Astrocyte of the cerebellum (primary cell): ENCODE data around the gene ST3GAL2.

Experiments used
- DNase-seq: peaks from one replicate; pipeline ENCODE4 v3.0.0-alpha.2; 2011; ENCODE audit warnings: low read depth
- H3K4me3 ChIP-seq: 2 replicates; pipeline ENCODE4 v1.5.1; 2011; ENCODE audit warnings: mild to moderate bottlenecking, low read depth, low read length, moderate library complexity
- CTCF ChIP-seq: IDR thresholded peaks from 2 replicates; pipeline ENCODE4 v1.5.1; 2012; ENCODE audit warnings: low read length, low read depth, moderate library complexity, mild to moderate bottlenecking; ENCODE audit errors: missing control alignments
- in situ Hi-C: cut with HindIII; loops from 2 replicates; pipeline ENCODE4 v1.10.0; 2017; ENCODE audit warnings: low sequenced_read_pairs

Gene ST3GAL2

GRCh38 chr16:70331588-70332358 lies 107.1 kb downstream of the ST3GAL2 start:
- DNase-seq: no peak
- in situ Hi-C loops: no loop called here

GRCh38 chr16:70331091-70331490 lies 107.8 kb downstream of the ST3GAL2 start:
- no peak for TF ChIP-seq CTCF
- in situ Hi-C loops: no loop called here
- no peak for DNase-seq
- no peak overlapping the region for H3K4me3 ChIP-seq

More at GRCh38 chr16:70331588-70332358, 107.1 kb downstream of the ST3GAL2 start:
- peak; percentile 62 for TF ChIP-seq CTCF
- no peak overlapping the region for H3K4me3 ChIP-seq
